GM19324 (cell line): ENCODE measurements around the gene ANKRD33.
"Not testable (repeated sequence)": the region's sequence is repeated elsewhere in the genome, so short reads cannot be mapped to it uniquely, and the experiment has no call there.

Source experiments
- ATAC-seq: cut with Tn5 transposase; IDR thresholded peaks from one replicate; pipeline ENCODE4 v1.9.1; 2021; ENCODE audit warnings: mild to moderate bottlenecking, moderate library complexity; ENCODE audit not compliant: unreplicated experiment, low FRiP score

The ANKRD33 gene

DNA sequence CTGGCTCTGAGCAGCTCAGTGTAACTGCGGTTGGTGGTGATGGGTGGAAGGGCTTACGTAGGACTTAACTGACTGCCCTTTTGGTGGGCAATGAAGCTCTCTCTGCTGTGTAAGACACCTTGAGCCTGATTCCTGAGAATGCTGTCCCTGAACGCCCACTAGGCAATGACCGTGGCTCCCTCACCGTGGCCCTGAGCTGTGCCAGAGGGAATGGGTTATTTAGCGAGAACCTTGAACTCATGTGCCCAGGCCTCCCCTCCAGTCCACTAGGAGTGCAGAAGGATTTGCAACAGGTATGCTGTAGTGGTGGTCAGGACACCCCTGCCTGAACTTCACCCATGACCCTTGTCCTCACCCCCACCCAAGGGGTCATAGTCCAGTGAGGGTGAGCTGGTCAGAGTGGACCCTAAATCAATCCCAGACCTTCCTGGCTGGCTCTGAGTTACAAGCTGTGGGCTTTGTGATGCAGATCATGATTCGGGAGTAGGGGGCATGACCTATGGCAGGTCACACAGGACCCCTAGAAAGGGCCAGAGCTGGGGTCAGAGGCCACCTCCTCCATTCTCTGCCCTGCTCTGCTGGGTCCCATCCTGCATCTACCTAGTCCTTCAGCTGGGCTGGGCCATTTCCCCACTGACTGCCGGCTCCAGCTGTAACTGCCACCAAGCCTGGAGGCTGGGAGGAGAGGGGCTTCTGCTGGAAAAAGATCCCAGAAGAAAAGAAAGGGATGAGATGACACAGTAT is 14.5 kb upstream of the ANKRD33 start:
- no peak for ATAC-seq

DNA sequence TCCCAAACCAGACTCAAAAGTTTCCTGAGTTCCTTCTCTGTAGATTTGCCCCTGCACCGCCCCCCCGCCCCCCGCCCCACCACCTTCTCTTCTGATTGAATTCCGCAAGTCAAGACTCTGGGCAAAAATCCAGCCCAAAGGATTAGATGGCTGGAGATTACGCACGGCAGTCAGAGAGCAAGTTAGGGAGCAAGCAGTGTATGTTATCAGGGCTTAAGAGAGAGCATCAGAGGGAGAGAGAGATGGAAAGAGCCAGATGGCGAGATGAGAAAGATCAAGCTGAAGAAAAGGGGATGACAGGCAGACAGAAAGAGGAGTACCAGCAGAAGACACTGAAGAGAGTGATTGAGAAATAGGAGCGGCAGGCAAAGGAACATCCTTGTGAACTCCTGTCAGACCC is 13.9 kb upstream of the ANKRD33 start:
- ATAC-seq = no peak

DNA sequence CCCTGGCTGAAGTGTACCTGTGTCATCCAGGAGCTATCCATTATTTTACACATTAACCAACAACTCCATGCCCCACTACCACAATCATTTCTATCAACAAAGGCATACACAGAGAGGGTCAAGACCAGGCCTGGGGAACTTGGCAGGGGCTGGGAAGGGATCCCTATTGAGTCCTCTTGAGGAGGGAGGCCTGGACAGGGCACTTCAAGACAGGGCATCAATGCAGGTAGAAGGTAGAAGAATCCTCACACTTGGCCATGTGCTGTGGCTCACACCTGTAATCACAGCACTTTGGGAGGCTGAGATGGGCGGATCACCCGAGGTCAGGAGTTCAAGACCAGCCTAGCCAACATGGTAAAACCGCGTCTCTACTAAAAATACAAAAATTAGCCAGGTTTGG is 13.4 kb upstream of the ANKRD33 start:
- no peak for ATAC-seq

DNA sequence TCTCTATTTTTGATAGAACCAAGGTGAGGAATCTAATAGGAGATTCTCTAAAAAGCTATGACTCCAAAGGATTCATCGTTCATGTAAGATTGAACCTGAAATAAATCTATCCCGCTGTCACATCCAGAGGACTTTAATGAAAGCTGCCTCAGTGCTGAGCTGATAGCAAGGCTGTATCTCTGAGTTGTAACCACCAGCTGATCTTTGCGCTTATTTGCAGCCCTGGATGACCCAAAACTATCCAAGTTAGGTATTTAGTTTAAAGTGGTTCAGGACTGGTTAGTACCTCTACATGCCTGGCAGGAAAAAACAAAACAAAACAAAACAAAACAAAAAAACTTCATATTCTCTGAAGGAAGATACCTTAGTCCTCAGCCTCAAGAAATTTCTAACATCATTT is 8.8 kb upstream of the ANKRD33 start:
- ATAC-seq = no peak

DNA sequence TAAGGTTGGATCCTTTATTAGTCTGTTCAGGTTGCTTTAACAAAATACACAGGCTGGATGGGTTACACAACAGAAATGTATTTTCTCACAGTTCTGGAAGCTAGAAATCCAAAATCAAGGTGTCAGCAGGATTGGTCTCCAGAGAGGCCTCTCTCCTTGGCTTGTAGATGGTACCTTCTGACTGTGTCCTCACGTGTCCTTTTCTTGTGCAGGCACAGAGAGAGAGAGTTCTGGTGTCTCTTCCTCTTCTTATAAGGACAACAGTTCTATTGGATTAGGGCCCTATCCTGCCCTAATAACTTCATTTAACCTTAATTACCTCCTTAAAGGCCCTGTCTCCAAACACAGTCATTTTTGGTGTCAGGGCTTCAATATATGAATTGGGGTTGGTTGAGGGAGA is 4.6 kb upstream of the ANKRD33 start:
- ATAC-seq = no peak

- no peak for ATAC-seq
Observed at GRCh38 chr12:51883998-51884675, 3.8 kb upstream of the ANKRD33 start.

- no peak for ATAC-seq
Observed at GRCh38 chr12:51884676-51885229, 3.1 kb upstream of the ANKRD33 start.

GRCh38 chr12:51885294-51886020 is 2.4 kb upstream of the ANKRD33 start:
- ATAC-seq = not testable (repeated sequence)

- ATAC-seq = no peak
Observed at GRCh38 chr12:51886021-51886710, 1.7 kb upstream of the ANKRD33 start.

GRCh38 chr12:51888316-51889215 is 663 bp downstream of the ANKRD33 start:
- ATAC-seq = no peak

DNA sequence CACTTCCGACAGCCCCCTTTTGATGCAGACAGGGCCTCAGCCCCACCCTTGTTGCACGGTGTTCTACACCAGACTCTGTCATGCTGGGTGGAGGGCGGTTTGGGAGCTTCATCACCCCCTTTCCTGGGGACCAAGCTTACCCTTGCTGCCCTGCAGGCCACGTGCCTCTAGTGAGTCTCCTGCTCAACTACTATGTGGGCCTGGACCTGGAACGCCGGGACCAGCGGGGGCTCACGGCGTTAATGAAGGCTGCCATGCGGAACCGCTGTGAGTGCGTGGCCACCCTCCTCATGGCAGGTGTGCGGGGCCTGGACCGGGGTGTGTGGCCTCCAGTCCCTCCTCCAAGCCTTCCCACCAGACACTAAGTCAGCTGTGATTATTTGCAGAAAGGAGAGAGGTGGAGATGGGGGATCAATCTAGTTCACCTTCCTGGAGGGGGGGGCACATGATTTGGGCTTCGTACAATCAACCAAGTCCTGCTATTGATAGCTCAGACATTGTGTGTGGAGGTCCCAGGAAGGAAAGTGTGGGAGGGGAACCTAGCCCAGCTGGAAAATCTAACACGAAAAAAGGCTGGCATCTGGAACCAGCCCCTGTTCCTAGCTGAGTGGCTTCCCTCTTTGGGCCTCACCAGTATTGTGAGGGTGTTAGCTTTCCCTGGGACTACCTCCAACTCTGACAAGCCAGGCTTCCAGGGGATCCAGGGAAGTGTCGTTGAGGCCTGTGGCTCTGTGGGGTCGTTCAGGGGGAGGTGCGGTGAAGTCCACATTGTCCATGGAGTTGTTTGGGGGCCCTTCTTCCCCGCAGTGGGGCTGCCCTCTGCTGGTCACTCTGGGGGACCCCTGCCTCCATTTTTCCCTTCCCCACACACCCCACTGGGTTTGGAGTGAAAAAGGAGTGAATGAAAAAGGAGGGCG is 1.6 kb downstream of the ANKRD33 start:
- no peak for ATAC-seq

GRCh38 chr12:51890133-51890464 is 2.2 kb downstream of the ANKRD33 start:
- no peak for ATAC-seq

- ATAC-seq = no peak
Observed at GRCh38 chr12:51890511-51891171, 2.7 kb downstream of the ANKRD33 start.

GRCh38 chr12:51891843-51892242 is 3.9 kb downstream of the ANKRD33 start:
- ATAC-seq = no peak

- ATAC-seq = no peak
Observed at GRCh38 chr12:51893786-51894185, 5.9 kb downstream of the ANKRD33 start.

DNA sequence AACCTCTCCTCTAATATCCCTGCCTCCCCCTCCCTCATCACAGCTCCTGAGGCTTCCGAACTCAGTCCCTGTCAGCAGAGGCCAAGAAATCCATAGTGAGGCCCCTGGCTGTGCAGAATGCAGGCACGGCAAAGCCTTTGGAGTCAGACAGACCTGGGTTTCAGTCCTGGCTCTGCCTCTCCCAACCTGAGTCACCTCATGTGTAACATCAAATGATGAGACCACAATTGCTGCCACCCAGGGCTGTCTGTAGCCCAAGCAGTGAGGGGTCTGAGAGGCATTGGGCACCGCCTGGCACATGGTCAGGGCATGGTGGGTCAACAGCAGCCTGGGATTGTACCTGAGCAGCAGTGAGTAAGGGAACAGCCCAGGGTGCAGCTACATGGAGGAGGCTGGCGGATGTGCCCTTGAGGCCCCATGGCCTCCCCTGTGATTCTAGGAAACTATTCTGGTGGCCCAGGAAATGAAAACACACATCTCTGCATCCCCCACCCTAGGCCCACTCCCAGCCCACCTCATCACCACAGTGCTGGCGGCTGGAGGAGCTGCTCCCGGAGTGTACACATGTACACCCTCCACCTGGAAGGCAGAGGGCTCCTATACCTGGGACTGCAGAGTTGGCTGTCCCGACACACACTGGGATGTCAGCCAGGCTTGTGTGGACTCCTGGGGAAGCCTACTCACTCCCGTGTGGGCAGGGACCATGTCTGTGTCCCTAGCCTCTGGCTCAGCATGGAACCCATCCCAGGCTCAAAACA is 7.7 kb downstream of the ANKRD33 start:
- ATAC-seq = no peak

GRCh38 chr12:51896236-51896635 is 8.3 kb downstream of the ANKRD33 start:
- no peak for ATAC-seq

GRCh38 chr12:51897181-51897580 is 9.3 kb downstream of the ANKRD33 start:
- ATAC-seq = no peak
